WERI-Rb-1 (cell line): ENCODE measurements around the gene KCNIP1.
A peak's percentile ranks its signal among the peaks of the same experiment; 100 is the strongest.

Experiments used
- DNase-seq: peaks from one replicate; pipeline ENCODE4 v3.0.0-alpha.2; 2020
- H3K27ac ChIP-seq: fragments of 250-450 bp; sonication (Bioruptor Pico); 2 replicates; pipeline ENCODE4 v1.5.1; 2020; ENCODE audit warnings: mild to moderate bottlenecking, moderate library complexity
- H3K27me3 ChIP-seq: fragments of 250-450 bp; sonication (Bioruptor Pico); 2 replicates; pipeline ENCODE4 v1.5.1; 2021; ENCODE audit warnings: mild to moderate bottlenecking, low read depth, moderate library complexity; ENCODE audit not compliant: insufficient read depth, severe bottlenecking
- H3K36me3 ChIP-seq: fragments of 250-450 bp; sonication (Bioruptor Pico); 2 replicates; pipeline ENCODE4 v1.5.1; 2020; ENCODE audit warnings: mild to moderate bottlenecking, moderate library complexity
- H3K4me3 ChIP-seq: 2 replicates; pipeline ENCODE4 v1.5.1; 2011; ENCODE audit warnings: low read depth, mild to moderate bottlenecking, control low read depth, low read length
- H3K9me3 ChIP-seq: fragments of 250-450 bp; sonication (Bioruptor Pico); 2 replicates; pipeline ENCODE4 v1.5.1; 2021; ENCODE audit warnings: mild to moderate bottlenecking, moderate library complexity; ENCODE audit not compliant: severe bottlenecking
- TF ChIP-seq, protein P1 (sequence below): IDR thresholded peaks from 2 replicates; pipeline ENCODE4 v1.5.1; 2011; ENCODE audit warnings: low read depth, mild to moderate bottlenecking, control low read depth, inconsistent platforms, low read length

The KCNIP1 gene

DNA sequence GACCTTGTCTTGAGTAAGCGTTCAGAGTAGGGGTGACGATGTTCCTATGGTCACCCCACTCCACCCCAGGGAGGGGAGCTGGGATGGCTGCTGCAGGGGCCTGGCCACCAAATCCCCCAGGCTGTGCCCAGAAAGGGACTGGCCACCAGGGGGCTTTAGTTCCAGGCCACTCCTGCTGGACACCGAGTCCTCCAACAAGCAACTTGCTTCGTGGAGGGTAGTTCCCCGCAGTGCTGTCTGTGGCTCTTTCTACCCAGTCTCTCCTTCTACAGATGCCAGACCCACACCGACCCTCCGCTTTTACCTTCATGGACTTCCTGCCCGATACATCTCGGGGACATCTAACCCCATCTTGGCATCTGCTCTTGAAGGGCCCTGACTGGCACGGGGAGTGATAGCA is 244.0 kb downstream of the KCNIP1 start:
- peak; percentile 45 for DNase-seq
- H3K27ac ChIP-seq = no peak overlapping the region
- H3K4me3 ChIP-seq = no peak overlapping the region
- TF ChIP-seq, protein P1, sequence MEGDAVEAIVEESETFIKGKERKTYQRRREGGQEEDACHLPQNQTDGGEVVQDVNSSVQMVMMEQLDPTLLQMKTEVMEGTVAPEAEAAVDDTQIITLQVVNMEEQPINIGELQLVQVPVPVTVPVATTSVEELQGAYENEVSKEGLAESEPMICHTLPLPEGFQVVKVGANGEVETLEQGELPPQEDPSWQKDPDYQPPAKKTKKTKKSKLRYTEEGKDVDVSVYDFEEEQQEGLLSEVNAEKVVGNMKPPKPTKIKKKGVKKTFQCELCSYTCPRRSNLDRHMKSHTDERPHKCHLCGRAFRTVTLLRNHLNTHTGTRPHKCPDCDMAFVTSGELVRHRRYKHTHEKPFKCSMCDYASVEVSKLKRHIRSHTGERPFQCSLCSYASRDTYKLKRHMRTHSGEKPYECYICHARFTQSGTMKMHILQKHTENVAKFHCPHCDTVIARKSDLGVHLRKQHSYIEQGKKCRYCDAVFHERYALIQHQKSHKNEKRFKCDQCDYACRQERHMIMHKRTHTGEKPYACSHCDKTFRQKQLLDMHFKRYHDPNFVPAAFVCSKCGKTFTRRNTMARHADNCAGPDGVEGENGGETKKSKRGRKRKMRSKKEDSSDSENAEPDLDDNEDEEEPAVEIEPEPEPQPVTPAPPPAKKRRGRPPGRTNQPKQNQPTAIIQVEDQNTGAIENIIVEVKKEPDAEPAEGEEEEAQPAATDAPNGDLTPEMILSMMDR = peak; percentile 76
- H3K9me3 ChIP-seq = no peaks in the 10 kb centered on the region
- H3K27me3 ChIP-seq = peaks cover 49% of the 10 kb centered on the region
- H3K36me3 ChIP-seq = no peaks in the 10 kb centered on the region

DNA sequence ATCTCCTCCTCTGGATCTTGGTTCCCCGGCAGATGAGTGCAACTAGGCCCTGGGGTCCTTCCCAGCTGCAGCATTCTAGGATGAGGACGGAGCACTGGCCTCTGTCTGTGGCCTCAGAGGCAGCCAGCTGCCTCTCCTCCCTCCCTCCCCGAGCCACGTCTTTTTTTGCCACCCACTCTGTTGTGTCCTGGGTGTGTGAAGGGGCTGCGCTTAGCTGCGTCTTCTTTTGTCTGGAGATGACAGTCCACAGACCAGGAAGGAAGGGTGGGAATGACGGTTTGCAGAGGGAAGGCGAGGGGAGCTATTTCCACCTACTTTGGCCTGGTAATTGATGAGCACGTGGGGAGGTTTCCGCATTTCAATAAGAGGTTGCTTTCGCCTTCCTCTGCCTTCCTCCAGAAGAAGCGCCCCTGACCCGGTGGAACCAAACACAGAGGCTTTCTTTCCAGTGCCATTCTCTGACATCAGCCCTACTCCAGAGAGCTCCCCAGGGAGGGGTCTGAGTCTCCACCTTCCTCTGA is 245.2 kb downstream of the KCNIP1 start:
- Histone ChIP-seq H3K27ac (no peak overlapping the region), H3K36me3 (no peaks in the 10 kb centered on the region), H3K9me3 (no peaks in the 10 kb centered on the region), H3K4me3 (no peak overlapping the region), H3K27me3 (peaks cover 44% of the 10 kb centered on the region)
- TF ChIP-seq, protein P1 = no peak
- no peak for DNase-seq

DNA sequence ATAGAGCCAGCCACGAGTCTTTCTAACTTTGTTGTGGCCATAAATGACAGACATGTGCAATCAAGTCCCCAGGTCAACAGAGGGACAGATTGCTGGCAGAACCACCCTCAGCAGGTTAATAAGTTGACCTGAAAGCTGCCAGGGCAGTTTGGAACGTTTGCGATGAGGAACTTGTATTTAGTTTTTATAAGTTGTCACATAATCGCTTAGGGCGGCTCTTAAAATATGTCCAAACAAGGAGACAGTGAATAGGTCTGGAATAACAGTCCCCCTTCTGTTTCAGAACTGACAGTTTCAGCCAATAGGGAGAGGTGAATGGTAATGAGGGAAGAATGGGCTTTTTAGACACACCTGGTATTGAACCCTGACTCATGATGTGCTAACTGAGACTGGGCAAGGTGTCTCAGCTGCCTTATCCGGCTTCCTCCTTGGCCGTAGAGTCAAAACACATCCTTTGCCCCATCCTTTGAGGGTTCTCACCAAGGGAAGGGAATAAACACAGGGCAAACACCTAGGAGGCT is 246.2 kb downstream of the KCNIP1 start:
- H3K36me3 ChIP-seq = no peaks in the 10 kb centered on the region
- no peak overlapping the region for H3K4me3 ChIP-seq
- peaks cover 36% of the 10 kb centered on the region for H3K27me3 ChIP-seq
- H3K9me3 ChIP-seq = no peaks in the 10 kb centered on the region
- no peak overlapping the region for H3K27ac ChIP-seq
- no peak for DNase-seq
- TF ChIP-seq, protein P1 = no peak

DNA sequence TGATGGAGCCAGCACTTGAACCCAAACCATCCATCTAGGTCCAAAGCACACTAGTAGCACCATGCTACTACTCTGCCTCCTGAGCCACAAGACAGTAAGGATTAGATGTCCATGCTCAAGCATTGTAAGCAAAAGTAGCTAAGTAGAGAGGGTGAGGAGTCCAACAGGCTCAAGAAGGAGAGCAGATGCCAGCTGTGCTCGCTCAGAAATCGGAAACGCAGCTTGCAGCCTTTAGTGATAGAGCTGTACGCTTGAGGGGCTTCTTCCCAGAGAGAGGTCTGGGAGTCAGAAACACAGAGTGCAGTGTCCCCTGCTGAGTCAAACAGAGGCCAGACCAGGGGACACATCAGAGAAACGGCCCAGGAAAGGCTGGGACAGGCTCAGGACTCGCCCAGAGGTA is 247.0 kb downstream of the KCNIP1 start:
- TF ChIP-seq, protein P1 = no peak
- peaks cover 35% of the 10 kb centered on the region for H3K27me3 ChIP-seq
- H3K9me3 ChIP-seq = no peaks in the 10 kb centered on the region
- no peak overlapping the region for H3K27ac ChIP-seq
- DNase-seq = no peak
- no peak overlapping the region for H3K4me3 ChIP-seq
- H3K36me3 ChIP-seq = no peaks in the 10 kb centered on the region

DNA sequence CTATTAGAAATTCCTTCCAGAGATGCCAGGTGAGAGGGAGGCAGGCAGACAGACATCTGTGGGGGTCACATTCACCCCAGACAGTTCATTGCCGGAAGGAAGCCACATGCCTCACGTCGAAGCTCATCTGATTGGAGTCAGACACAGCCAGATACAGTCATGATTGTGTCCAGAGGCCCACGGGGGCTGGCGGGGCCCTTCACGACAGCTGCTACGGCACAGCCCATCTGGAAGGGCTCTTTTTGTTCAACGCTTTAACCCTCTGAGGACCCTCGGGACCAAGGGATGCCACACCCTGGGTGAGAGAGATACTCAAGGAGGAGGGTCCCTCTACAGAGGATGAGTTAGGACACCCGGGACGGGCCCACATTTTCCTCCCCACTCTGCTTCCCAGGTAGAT is 247.8 kb downstream of the KCNIP1 start:
- TF ChIP-seq, protein P1 = no peak
- peaks cover 40% of the 10 kb centered on the region for H3K27me3 ChIP-seq
- no peak overlapping the region for H3K27ac ChIP-seq
- H3K9me3 ChIP-seq = no peaks in the 10 kb centered on the region
- H3K36me3 ChIP-seq = no peaks in the 10 kb centered on the region
- no peak for DNase-seq
- no peak overlapping the region for H3K4me3 ChIP-seq
